ENCODE results near the gene NOL12. TPM values are rescaled to one million over a fixed set of nuclear protein-coding genes. Genes with fewer than 3 reads are reported as not detected.
A peak's percentile ranks its signal among the peaks of the same experiment; 100 is the strongest.

Gene NOL12
- total RNA-seq, 4 donors from 2014 or later = 16.3 to 29.1 (median 20.2) TPM

- Histone ChIP-seq H3K4me1 (peaks cover 0 to 62% (median 26%) of the 10 kb centered on the region in 3 donors), H3K4me3 (peak overlapping the region; percentile 20 to 58), H3K9me3 (no peaks in the 10 kb centered on the region), H3K27me3 (peaks cover 37% of the 10 kb centered on the region), H3K27ac (peak overlapping the region in 3 of 4 donors; percentile 38 to 68 (median 45)), H3K36me3 (peaks cover 0 to 3% of the 10 kb centered on the region in 2 donors)
- TF ChIP-seq CTCF (IDR thresholded peaks at IDR 0.05) = no peak
- no peak for TF ChIP-seq POLR2A (IDR thresholded peaks at IDR 0.05)
- TF ChIP-seq POLR2AphosphoS5 (IDR thresholded peaks at IDR 0.05) = no peak
- TF ChIP-seq EP300 (IDR thresholded peaks at IDR 0.05) = no peak
- WGBS, 2 donors (ENCODE audit: low coverage in 1 of 2) = 0% methylated on average over 2 to 5 of the region's 27 CpGs
- ATAC-seq = no peak
Measured at GRCh38 chr22:37639771-37640590, 46.2 kb upstream of the NOL12 start.

- peak overlapping the region in 3 of 4 donors; percentile 38 to 68 (median 45) for H3K27ac ChIP-seq
- peaks cover 0 to 58% (median 22%) of the 10 kb centered on the region in 3 donors for H3K4me1 ChIP-seq
- peaks cover 0 to 11% of the 10 kb centered on the region in 2 donors for H3K36me3 ChIP-seq
- H3K9me3 ChIP-seq = no peaks in the 10 kb centered on the region
- H3K27me3 ChIP-seq = peaks cover 37% of the 10 kb centered on the region
- H3K4me3 ChIP-seq = peak overlapping the region in 1 of 2 donors; percentile 58
- no peak for ATAC-seq
- 100% methylated on average over 1 of the region's 24 CpGs; no CpG with 5 or more reads in 1 of the 2 donors for WGBS, 2 donors (ENCODE audit: low coverage in 1 of 2)
- TF ChIP-seq POLR2A (IDR thresholded peaks at IDR 0.05) (no peak), POLR2AphosphoS5 (IDR thresholded peaks at IDR 0.05) (no peak), CTCF (IDR thresholded peaks at IDR 0.05) (no peak), EP300 (IDR thresholded peaks at IDR 0.05) (no peak)
Measured at GRCh38 chr22:37640591-37641560, 45.3 kb upstream of the NOL12 start.

- peaks cover 0 to 52% (median 22%) of the 10 kb centered on the region in 3 donors for H3K4me1 ChIP-seq
- H3K4me3 ChIP-seq = no peak overlapping the region
- TF ChIP-seq POLR2AphosphoS5 (IDR thresholded peaks at IDR 0.05) (no peak), EP300 (IDR thresholded peaks at IDR 0.05) (no peak), CTCF (IDR thresholded peaks at IDR 0.05) (no peak), POLR2A (IDR thresholded peaks at IDR 0.05) (no peak)
- WGBS, 2 donors (ENCODE audit: low coverage in 1 of 2) = 88% methylated on average over 3 of the region's 5 CpGs; no CpG with 5 or more reads in 1 of the 2 donors
- peaks cover 0 to 11% of the 10 kb centered on the region in 2 donors for H3K36me3 ChIP-seq
- no peaks in the 10 kb centered on the region for H3K9me3 ChIP-seq
- no peak for ATAC-seq
- H3K27me3 ChIP-seq = peaks cover 37% of the 10 kb centered on the region
- no peak overlapping the region for H3K27ac ChIP-seq
Measured at GRCh38 chr22:37641561-37641949, 44.6 kb upstream of the NOL12 start.

- peak in 3 of 4 experiments; percentile 92 to 94 (median 92) for TF ChIP-seq CTCF (IDR thresholded peaks at IDR 0.05)
- TF ChIP-seq POLR2A (IDR thresholded peaks at IDR 0.05) = no peak
- TF ChIP-seq POLR2AphosphoS5 (IDR thresholded peaks at IDR 0.05) = no peak
- TF ChIP-seq EP300 (IDR thresholded peaks at IDR 0.05) = no peak
- no peak overlapping the region for H3K4me3 ChIP-seq
- peaks cover 37% of the 10 kb centered on the region for H3K27me3 ChIP-seq
- WGBS, 2 donors (ENCODE audit: low coverage in 1 of 2) = 80% methylated on average over 2 of the region's 9 CpGs; no CpG with 5 or more reads in 1 of the 2 donors
- peak; percentile 79 for ATAC-seq
- no peaks in the 10 kb centered on the region for H3K9me3 ChIP-seq
- H3K36me3 ChIP-seq = peaks cover 0 to 11% of the 10 kb centered on the region in 2 donors
- H3K4me1 ChIP-seq = peaks cover 0 to 50% (median 22%) of the 10 kb centered on the region in 3 donors
- no peak overlapping the region for H3K27ac ChIP-seq
Measured at GRCh38 chr22:37643225-37643847, 42.8 kb upstream of the NOL12 start.

All from gastroesophageal sphincter (tissue), 4 donors.